GM21526 (cell line): ENCODE measurements around the gene CD200R1L.
A peak's percentile ranks its signal among the peaks of the same experiment; 100 is the strongest.
"Not testable (repeated sequence)": the region's sequence is repeated elsewhere in the genome, so short reads cannot be mapped to it uniquely, and the experiment has no call there.

Source experiments
- ATAC-seq: cut with Tn5 transposase; IDR thresholded peaks from one replicate; pipeline ENCODE4 v1.9.1; 2021; ENCODE audit warnings: moderate library complexity; ENCODE audit not compliant: unreplicated experiment, low FRiP score

CD200R1L gene, protein sequence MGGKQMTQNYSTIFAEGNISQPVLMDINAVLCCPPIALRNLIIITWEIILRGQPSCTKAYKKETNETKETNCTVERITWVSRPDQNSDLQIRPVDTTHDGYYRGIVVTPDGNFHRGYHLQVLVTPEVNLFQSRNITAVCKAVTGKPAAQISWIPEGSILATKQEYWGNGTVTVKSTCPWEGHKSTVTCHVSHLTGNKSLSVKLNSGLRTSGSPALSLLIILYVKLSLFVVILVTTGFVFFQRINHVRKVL

DNA sequence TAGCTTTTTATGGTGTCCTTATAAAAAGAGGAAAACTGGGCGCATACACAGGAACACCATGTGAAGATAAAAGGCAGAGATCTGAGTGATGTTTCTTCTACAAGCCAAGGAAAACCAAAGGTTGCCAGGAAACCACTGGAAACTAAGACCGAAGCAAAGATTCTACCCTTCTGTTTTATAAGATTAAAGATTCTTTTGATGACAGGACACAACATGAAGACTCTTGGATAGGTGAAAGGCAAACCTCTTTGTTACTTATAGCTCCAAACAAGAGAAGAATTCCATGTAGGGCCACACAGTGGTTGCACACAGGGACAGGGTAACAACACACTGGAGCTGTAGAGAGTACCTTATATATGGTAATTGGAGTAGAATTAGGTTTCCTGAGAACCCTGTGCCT lies at the start of gene CD200R1L:
Gene CD200R1L, minus strand, starts transcription at position 101 of the 400 bp plus-strand sequence. CDS start 17,497 bp downstream, outside the sequence.
- ATAC-seq: no peak

DNA sequence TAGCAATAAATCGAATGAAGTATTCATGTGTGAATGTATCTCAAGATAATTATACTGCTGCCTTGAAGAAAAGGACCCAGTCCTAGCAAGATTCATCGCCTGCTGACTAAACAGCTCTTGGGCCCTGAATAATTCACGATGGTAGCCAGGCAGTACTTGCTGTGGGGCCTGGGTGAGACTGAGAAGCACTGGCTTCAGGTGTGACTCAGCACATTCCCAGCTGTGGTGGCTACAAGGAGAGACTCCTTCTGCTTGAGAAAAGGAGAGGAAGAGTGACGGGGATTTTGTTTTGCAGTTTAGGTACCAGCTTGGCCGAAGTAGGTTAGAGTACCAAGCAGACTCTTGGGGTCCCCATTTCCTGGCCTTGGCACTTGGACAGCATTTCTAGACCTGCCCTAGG lies 47.6 kb upstream of the CD200R1L start:
- no peak for ATAC-seq

DNA sequence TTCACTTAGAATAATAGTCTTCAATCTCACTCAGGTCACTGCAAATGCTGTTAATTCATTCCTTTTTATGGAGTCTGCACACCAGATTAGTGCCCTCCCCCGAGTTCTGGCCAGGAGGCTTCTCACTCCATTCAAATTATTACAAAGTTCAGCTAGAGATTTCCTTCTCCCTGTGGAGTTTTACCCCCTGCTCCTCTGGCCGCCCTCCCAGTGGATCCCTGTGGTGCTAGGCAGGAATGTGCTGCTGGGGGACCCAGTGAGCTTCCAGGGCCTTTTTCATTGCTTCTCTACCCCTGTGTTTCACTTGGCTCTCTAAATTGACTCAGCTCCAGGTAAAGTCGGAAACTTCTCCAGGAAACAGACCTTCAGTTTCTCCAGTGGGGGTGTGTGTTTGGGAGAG lies 42.7 kb upstream of the CD200R1L start:
- ATAC-seq: no peak

DNA sequence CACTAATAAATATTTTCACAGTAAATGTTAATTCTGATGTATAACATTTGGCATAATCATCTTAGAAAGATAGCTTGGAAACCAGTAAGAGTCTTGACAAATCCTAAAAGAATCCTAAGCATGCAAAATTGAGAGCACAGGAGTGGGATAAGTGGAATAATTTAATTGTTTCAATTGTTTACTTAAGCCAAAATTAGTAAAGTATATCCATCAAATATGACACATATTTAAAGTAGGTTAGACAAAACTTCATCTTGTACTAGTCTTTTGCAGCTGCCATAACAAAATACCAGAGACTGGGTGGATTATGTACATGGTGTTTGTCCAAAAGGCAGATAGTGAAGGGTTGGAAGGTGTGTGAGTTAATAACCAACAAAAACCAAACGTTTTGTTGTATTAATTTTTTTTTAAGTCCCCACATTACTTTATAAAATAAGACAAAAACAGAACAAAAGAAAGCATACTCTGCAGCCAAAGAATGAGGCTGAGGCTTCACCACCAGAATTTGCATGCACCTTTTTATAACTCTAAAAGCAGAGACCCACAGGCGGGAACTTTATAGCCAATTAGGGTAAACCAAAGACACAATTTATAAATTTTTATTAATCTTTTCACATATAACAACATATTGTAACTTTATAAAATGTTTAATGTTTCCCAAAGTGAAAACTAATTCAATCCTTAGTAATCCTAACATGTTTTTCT lies 41.9 kb upstream of the CD200R1L start:
- ATAC-seq: no peak

DNA sequence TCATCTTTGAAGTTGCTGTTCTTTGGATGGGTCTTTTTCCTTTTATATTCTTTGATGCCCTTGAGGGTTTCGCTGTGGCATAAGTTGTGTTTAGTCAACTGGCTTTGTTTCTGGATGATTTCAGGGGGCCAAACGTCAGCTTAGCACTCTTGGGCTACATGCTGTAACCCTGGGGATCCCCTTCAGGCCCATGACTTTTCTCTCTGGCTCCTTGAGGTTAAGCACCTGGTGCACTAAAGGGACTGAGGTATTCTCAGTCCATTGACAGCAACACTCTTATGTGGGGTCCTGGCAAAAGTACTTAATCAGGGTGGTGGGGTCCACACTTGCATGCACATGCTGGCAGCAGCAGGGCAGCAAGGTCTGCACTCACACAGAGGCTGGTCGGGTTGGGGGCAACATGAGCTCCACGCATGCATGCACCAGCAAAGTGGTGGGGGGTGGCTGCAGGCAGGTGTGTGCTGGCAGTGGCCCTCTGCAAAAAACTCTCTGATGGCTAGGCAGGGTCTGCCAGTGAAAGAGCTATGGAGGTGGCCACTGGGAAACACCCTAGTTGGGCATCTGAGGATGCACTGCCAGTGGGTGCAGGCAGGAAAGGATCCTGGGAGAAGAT lies 38.1 kb upstream of the CD200R1L start:
- no peak for ATAC-seq

DNA sequence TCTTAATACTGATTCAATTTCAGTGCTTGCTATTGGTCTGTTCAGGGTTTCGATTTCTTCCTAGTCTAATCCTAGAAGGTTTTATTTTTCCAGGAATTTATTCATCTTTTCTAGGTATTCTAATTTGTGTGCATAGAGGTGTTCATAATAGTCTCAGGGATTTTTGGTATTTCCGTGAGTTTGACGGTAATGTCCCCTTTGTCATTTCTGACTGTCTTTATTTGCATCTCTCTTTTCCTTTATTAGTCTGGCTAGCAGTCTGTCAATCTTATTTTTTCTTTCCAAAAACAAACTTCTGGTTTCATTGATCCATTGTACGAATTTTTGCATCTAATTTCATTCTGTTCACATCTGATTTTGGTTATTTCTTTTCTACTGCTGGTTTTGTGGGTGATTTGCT lies 35.2 kb upstream of the CD200R1L start:
- ATAC-seq: no peak

DNA sequence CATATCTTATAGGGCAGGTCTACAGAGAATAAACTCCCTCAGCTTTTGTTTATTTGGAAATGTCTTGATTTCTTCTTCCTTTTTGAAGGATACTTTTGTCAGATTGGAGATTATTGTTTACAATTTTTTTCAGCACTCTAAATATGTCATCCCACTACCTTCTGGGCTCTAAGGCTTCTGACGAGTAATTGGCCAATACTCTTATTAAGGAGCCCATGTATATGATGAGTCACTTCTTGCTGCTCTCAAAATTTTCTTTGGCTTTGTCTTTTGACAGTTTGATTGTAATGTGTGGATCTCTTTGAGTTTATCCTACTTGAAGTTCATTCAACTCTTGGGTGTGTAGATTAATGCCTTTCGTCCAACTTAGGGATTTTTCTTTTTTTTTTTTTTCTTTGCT lies 28.9 kb upstream of the CD200R1L start:
- ATAC-seq: no peak

DNA sequence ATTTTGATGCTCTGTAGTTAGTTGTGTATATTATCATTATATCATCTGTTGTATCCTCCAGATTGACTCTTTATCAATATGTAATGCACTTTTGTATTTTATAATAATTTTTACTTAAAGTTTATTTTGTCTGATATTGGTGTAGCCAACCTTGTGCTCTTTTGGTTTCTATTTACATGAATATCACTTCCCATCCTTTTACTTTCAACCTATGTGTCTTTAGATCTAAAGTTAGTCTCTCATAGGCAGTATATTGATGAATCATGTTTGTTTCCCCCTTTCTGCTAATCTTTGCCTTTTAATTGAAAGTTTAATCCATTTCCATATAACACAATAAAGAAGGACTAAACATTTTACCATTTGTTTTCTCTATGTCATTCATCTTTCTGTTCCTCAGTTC lies 28.1 kb upstream of the CD200R1L start:
- no peak for ATAC-seq

DNA sequence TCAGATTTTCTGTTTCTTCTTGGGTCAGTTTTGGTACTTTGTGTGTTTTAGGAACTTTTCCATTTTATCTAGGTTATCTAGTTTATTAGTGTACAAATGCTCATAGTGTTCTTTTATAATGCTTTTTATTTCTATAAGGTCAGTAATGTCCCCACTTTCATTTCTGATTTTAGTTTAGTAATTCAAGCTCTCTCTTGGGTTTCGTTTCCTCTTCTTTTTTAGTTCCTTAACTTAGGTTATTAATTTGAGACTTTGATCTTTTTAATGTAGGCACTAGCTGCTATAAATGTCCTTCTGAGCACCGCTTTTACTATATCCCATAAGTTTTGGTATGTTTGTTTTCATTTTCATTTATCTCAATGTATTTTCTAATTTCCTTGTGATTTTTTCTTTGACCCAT lies 27.0 kb upstream of the CD200R1L start:
- ATAC-seq: peak; percentile 62

DNA sequence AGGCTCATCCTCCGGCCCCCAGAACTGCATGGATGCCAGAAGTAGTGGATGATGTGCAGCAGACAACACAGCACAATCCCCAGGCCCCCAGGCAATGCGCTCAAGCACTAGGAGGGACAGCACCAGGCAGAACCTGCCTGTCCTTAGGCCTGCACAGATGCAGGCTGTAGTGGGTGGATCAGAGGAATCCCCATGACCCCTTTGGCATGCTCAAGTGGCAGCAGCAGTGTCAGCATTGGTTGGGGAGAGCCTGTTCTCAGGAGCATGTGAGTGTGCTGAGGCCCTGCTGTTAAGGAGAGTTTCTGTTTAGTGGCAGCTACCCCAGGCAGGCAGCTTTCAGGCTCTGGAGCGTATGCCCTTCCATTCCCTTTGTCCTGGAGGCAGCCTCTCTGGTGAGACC lies 25.1 kb upstream of the CD200R1L start:
- no peak for ATAC-seq

DNA sequence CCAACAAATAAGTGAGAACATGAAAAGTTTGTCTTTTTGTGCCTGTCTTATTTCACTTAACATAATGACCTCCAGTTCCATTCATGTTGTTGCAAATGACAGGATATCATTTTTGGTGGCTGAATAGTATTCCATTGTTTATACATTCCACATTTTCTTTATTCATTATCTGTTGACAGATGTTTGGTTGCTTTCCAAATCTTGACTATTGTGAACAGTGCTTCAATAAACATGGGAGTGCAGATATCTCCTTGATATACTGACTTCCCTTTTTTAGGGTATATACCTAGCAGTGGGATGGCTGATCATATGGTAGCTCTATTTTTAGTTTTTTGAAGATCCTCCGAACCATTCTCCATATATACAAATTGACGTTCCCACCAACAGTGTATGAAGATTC lies 19.1 kb upstream of the CD200R1L start:
- ATAC-seq: no peak

DNA sequence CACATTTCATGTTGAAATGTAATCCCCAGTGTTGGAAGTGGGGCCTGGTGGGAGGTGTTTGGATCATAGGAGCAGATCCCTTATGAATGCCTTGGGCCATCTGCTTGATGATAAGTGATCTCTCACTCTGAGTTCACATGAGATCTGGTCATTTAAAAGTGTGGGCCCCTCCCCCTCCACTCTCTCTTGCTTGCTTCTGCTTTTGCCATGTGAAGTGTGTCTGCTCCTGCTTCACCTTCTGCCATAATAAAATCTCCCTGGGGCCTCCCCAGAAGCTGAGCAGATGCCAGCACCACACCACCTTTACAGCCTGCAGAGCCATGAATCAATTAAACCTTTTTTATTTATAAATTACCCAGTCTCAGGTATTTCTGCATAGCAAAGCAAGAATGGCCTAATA lies 14.2 kb upstream of the CD200R1L start:
- no peak for ATAC-seq

DNA sequence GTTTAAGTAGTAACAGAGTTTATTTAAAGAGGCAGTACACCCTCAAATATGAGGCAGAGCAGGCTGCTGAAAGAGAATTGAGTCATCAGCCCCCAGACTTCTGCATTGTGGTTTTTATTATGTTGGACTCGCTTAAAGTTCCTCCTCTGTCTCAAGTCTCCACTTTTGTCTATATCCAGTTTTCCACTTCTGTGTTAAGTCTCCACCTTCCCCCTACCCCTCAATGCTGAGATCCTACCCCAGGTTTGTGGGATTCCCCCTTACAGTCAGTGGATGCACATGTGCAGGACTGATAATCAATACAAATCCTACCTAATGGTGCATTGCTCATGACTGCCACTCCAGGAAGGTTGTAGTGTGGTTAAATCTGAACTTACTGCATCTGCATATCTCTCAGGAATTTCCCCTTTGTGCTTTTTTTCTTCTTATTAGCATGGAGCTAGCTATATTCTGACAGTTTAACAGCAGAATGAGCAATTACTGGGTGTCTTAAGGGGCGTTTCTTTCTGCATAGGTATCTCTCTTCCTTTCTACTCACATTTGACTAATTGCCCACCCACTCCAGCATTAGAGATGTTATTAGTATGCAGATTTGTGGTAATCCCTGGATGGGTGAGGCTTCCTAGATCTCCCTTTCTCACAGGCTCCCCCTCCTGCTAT lies 11.9 kb upstream of the CD200R1L start:
- no peak for ATAC-seq

DNA sequence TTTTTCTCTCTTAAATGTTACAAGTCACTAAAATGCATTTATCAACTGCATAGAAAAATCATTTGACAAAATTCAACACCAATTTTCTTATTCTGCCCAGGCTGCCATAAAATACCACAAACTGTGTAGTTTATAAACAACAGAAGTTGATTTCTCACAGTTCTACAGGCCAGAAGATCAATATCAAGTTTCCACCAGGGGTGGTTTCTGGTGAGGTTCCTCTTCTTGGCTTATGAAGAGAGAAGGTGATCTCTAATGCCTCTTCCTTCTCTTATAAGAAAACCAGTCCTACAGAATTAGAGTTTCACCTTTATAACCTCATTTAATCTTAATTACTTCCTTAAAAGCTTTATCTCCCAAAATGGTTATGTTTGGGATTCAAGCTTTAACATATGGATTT lies 10.9 kb upstream of the CD200R1L start:
- ATAC-seq: no peak

DNA sequence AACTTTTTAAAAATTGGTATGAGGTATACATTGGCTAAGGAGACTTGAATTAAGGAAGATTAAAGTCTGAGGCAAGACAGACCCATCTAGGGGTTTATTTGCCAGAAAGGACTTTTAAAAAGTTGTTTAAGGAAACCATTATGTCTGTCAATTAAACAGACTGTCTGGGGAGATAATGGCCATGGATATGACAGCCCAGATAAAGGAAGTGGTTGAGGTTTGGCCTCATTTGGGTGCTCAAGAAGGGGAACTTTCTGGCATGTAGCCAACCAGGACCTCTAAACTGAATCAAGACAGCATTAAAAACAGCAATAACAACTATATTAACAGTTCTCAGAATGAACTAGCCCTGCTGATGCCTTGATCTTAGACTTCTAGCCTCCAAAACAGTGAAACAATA lies 9.9 kb upstream of the CD200R1L start:
- no peak for ATAC-seq

DNA sequence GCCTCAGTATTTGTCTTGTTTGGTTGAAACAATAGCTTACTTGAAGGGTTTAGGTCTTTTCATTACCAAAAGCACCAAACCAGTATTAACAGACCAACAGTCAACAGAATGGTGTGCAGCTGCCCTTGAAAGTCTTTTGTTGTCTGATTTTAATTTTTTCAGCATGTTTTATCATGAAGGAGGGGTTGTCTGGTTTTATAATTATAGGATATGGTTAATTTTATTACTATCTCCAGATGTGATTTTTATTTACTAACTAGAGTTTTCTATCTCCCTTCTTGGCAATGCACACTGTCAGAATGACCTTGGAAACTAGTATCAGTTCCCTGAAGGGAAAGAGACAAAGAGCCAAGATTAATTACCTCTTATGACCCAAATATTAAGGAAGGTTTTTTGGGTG lies 9.2 kb upstream of the CD200R1L start:
- ATAC-seq: no peak

DNA sequence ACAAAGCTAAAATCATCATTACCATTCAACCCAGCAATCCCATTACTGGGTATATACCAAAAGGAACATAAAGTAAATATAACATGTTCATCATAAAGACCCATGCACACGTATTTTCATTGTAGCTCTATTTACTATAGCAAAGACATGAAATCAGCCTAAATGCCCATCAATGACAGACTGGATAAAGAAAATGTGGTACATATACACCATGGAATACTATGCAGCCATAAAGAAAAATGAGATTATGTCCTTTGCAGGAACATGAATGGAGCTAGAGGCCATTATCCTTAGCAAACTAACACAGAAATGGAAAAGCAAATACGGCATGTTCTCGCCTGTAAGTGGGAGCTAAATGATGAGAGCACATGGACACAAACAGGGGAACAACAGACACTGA lies 8.4 kb upstream of the CD200R1L start:
- not testable (repeated sequence) for ATAC-seq

DNA sequence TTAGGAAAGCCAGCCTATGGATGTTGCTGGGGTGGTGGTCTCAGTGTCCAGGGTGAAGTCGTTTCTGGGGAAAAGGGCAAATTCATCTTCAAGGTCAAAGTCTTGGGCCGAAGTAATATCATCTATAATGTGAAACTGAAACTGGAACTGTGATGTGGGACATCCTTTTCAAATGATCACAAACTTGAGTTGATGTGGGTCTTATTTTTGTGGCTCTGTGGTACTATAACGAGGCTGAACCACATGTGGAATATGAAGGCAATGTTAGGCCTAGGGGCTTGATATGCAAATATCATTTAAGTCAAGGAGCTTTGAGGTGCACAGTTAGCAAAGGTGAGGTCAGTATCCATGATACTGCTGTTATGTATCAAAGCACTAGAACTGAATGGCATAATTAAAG lies 1.5 kb upstream of the CD200R1L start:
- no peak for ATAC-seq

DNA sequence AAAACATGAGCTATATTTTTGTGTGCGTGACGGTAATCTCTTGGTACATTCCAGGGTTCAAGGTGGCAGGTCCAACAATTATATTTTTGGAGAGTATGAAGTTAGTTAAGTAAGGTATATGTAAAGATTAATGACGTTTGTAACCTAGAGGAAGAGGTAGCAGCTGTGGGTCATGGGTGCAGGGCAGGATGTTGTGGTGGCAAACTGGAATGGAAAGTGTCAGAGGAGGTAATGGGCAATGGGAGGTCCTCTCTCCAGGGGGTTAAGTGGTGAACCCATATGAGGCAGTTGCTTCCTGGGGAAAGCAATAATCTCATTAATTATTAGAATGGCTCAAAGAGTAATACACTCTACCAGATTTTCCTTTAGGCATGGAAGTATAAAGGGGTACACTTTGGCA lies 1.0 kb upstream of the CD200R1L start:
- no peak for ATAC-seq

DNA sequence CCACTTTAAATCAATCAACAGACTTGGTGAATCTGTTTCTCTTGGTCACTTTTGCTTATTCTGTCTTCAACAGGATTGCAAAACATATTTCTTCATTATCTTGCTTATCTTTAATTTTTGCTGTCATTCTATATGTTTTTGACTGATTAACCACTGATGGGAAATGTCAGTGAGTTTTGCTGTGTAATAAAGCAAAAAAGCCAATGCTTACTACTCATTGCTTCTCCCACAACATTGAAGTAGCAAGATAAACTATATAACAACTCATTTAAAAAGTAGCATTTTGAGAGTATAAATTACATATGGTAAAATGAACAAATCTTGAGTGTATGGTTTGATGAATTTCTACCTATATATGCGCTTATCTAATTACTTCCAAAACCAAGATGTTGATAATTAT lies 892 bp downstream of the CD200R1L start:
- ATAC-seq: no peak

DNA sequence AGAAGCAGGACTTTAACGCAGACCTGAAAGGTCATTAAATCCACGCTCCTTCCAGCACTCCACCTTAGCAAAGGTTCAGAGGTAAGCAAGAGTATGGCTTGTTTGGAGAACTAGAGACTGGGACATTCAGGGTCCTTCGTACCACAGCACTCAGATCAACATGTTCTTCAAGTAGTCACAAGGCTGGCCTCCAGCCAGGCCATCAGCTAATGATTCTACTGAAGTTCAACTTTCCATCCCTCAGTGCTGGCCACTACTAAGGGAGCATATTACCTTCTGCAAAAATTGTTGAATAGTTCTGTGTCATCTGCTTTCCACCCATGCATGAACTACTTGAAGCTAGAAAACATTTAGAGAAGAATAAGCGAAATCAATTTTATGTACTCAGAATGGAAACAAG lies 17.6 kb downstream of the CD200R1L start:
- ATAC-seq: no peak
